Right hindlimb (tissue), 1 donor: ENCODE data around the gene VCL.

Experiments used
- DNase-seq: peaks from one replicate; pipeline ENCODE4 v3.0.0-alpha.2; 2018

The VCL gene

DNA sequence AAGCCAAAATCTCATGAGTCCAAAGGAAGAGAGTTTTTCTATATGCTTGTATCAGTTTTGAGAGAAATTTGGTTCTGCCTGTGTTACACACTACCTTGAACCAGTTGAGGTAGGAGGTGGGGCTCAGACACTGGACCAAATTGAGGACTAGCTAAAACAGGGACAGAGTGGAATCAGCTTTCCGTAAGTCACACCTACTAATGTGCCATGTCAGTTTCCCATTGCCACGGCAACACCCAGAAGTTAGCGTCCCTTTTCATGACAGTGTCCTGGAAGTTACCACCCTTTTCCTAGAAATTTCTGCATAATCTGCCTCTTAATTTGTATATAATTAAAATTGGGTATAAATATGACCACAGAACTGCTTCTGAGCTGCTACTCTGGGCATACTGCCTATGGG, 162.1 kb downstream of the VCL start:
- DNase-seq = no peak

DNA sequence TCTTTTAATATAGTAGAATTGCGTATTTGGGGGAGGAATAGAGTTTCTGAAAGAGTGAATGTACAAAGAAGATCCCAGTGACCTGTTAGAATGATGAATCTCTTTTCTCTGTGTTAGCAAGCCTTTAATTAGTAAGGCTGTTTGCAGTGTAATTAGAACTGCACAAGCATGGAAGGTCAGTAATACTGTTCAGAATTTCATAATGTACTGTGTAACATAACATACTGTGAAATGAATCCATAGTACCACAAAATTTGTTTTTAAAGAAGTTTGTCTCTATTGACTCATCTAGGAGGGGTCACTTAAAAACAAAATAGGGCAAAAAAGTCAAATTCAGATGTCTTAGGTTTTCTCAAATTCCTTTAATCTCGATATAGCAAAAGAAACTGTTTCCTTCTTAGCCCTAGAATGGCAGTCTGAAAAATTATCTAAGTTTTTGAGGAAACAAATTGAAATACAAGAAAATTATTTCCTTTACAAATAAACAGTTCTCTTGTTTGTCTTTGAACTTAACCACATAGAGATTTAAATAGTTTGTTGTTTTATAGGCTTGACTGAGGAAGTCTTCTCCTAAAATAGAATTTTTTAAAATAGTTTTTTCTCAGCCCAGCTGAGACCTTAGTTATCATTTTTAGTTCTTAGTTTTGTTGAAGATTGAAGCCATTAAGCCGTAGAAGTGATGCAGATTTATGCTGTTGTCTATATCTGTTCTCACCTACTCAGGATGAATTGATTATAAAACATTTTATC, 165.6 kb downstream of the VCL start:
- DNase-seq = no peak

DNA sequence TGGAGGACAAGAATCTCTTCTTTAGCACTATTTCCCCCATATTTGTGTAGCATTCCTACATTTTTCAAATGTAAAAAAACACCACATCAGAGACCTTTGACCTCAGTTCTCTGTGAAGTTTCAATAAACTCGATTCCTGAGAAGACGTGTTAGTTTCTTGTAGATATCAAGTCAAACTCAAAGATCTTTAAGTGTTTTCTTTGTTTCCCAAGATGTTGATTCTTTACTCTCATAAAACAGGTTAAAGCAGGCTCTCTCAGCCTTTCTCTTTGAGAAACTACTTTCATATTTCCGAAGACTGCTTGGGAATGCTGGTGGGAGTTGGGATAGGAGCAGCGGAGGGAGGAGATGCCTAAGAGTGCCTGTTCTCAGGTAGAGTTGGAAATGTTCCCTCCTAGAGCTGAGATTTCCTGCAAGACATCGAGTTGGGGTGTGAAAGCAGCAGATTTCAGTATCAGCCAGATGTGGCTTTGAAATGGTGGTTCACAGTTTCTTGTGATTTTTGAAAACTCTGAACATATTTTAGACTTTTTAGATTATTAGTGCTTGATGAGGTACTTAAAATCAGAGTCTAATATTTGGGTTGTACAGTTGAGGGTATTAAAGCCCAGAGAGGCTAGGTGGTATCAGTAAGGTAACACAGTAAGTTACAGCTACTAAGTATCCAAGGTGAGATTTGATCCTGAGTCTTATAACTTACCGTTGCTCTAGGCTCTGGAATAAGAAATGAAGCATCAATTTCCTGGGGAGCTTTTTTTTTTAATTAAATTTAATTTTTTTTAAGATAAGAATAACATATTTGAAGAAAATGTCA, 167.0 kb downstream of the VCL start:
- DNase-seq = no peak

DNA sequence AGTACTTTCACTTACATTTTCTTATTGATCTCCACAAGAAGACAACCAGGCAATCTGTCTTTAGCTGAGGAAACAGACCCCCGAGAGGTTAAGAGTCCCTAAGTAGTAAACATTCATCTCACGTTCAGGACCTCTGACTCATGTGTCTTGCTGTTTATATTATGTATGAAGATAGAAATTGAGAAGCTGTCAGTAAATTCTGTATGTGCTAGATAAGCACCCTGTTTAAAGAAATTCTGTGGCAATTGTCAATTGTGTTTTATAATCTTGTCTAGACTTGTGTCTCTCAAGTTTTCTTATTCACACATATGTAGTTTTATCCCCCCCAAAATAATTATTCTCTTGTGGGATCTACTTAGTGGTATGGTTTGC, 167.6 kb downstream of the VCL start:
- DNase-seq = no peak

DNA sequence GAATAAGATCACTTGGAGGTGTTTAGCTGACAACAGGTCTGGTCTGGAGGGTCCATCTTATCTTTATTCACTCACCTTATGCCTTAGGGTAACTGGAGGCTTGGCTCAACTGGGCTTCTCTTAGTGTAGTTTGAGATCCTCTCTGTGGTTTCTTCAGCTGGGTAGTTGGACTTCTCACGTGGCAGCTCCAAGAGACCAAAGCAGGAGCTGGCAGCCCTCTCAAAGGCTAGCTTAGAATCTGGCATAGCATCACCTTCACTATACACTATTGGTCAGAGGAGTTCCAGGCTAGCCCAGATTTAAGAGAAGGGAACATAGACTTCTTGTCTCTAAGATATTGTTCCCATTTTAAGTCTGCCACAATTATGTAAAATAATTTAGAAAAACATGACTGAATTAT, 169.5 kb downstream of the VCL start:
- no peak for DNase-seq
